HepG2 (cell line): ENCODE measurements around the gene PTPRE.

Experiments
- CREM ChIP-seq, 2 experiments: sonication (generic) in 1 of 2; formaldehyde crosslinking in 1 of 2; IDR thresholded peaks; 2 replicates each; pipeline versions ENCODE4 v1.4.0 to v1.6.1; 2016 to 2020; ENCODE audit warnings: antibody characterized with exemption in 1 of 2, mild to moderate bottlenecking in 1 of 2, missing genetic modification reagents in 1 of 2
- CTCF ChIP-seq: sonication (generic); formaldehyde crosslinking; IDR thresholded peaks from 2 replicates; pipeline ENCODE4 v1.5.0; 2020; ENCODE audit warnings: mild to moderate bottlenecking, missing genetic modification reagents, moderate library complexity
- JUNB ChIP-seq: sonication (generic); formaldehyde crosslinking; IDR thresholded peaks from 2 replicates; pipeline ENCODE4 v1.8.0; 2022; ENCODE audit warnings: missing genetic modification reagents, mild to moderate bottlenecking, borderline replicate concordance
- MYC ChIP-seq: sonication (generic); formaldehyde crosslinking; IDR thresholded peaks from 2 replicates; pipeline ENCODE4 v1.9.0; 2021; ENCODE audit warnings: missing genetic modification reagents, borderline replicate concordance
- NCOA5 ChIP-seq: sonication (generic); formaldehyde crosslinking; IDR thresholded peaks from 2 replicates; pipeline ENCODE4 v1.4.0; 2020; ENCODE audit warnings: missing genetic modification reagents
- ZBTB1 ChIP-seq: sonication (generic); formaldehyde crosslinking; IDR thresholded peaks from 2 replicates; pipeline ENCODE4 v1.4.0; 2020; ENCODE audit warnings: missing genetic modification reagents, borderline replicate concordance
- ZKSCAN8 ChIP-seq: IDR thresholded peaks from 2 replicates; pipeline ENCODE4 v1.6.1; 2016; ENCODE audit warnings: borderline replicate concordance, missing genetic modification reagents, missing compliant biosample characterization
- ZNF234 ChIP-seq: sonication (generic); formaldehyde crosslinking; conservative IDR thresholded peaks from 2 replicates; pipeline ENCODE4 v1.5.1; 2020; ENCODE audit warnings: mild to moderate bottlenecking, missing genetic modification reagents
- ZNF329 ChIP-seq: sonication (generic); formaldehyde crosslinking; IDR thresholded peaks from 2 replicates; pipeline ENCODE4 v1.9.0; 2021; ENCODE audit warnings: low read depth, mild to moderate bottlenecking, missing genetic modification reagents
- ZNF614 ChIP-seq: IDR thresholded peaks from 2 replicates; pipeline ENCODE4 v1.6.1; 2018; ENCODE audit warnings: missing biosample characterization, missing genetic modification reagents, inconsistent platforms, borderline replicate concordance

GRCh38 chr10:128044186-128044585, 137.3 kb downstream of the PTPRE start:
- no peak for TF ChIP-seq NCOA5 (CRISPR knock-in tag)
- no peak for TF ChIP-seq CREM (IDR thresholded peaks at IDR 0.05)
- no peak for TF ChIP-seq CREM (CRISPR knock-in tag; IDR thresholded peaks at IDR 0.05)
- TF ChIP-seq ZNF329 (CRISPR knock-in tag), result no peak
- no peak for TF ChIP-seq ZNF234 (CRISPR knock-in tag)
- no peak for TF ChIP-seq ZBTB1 (CRISPR knock-in tag)
- TF ChIP-seq ZNF614 (CRISPR knock-in tag), result no peak
- TF ChIP-seq CTCF (CRISPR knock-in tag), result no peak
- TF ChIP-seq JUNB (CRISPR knock-in tag), result no peak
- no peak for TF ChIP-seq ZKSCAN8 (CRISPR knock-in tag)
- TF ChIP-seq MYC (CRISPR knock-in tag), result no peak
